GM06990 (cell line): ENCODE measurements around the gene FIBP.
"Not testable (repeated sequence)": the region's sequence is repeated elsewhere in the genome, so short reads cannot be mapped to it uniquely, and the experiment has no call there.

Experiments used
- DNase-seq: peaks from one replicate; pipeline ENCODE4 v3.0.0-alpha.2; 2011; ENCODE audit not compliant: insufficient read length; ENCODE audit errors: extremely low read depth
- H3K27me3 ChIP-seq: replicated peaks from 2 replicates; pipeline ENCODE4 v1.6.0; 2011; ENCODE audit warnings: low read length; ENCODE audit not compliant: control insufficient read depth, insufficient read depth
- H3K36me3 ChIP-seq: 2 replicates; pipeline ENCODE4 v1.5.1; 2011; ENCODE audit warnings: low read length; ENCODE audit not compliant: control insufficient read depth, insufficient read depth
- H3K4me3 ChIP-seq: replicated peaks from 2 replicates; pipeline ENCODE4 v1.5.1; 2011; ENCODE audit warnings: low read depth, mild to moderate bottlenecking, control low read depth, low read length
- TF ChIP-seq, protein P1 (sequence below): IDR thresholded peaks from 2 replicates; pipeline ENCODE4 v1.5.1; 2011; ENCODE audit warnings: low read length, control low read depth, mild to moderate bottlenecking, inconsistent platforms; ENCODE audit not compliant: insufficient read depth, poor library complexity, severe bottlenecking

FIBP gene

DNA sequence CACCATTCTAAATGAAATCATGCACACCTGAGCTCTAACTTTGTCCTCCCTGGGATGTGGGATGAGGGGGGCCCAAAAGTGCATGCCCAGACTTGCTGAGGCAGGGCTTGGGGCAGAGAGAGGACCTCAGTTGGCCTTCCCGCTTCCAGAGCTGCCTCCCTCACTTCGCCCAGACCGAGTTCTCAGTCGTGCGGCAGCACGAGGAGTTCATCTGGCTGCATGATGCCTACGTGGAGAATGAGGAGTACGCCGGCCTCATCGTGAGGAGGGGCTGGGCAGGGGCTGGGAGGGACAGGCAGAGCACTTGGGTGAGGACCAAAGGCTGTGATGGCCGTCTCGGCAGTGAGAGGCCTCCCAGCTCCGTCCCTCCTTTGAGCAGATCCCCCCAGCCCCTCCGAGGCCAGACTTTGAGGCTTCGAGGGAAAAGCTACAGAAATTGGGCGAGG, 38.5 kb downstream of the FIBP start:
- Histone ChIP-seq H3K27me3 (no peaks in the 10 kb centered on the region), H3K4me3 (no peak overlapping the region), H3K36me3 (peaks cover 26% of the 10 kb centered on the region)
- no peak for DNase-seq
- TF ChIP-seq, protein P1, sequence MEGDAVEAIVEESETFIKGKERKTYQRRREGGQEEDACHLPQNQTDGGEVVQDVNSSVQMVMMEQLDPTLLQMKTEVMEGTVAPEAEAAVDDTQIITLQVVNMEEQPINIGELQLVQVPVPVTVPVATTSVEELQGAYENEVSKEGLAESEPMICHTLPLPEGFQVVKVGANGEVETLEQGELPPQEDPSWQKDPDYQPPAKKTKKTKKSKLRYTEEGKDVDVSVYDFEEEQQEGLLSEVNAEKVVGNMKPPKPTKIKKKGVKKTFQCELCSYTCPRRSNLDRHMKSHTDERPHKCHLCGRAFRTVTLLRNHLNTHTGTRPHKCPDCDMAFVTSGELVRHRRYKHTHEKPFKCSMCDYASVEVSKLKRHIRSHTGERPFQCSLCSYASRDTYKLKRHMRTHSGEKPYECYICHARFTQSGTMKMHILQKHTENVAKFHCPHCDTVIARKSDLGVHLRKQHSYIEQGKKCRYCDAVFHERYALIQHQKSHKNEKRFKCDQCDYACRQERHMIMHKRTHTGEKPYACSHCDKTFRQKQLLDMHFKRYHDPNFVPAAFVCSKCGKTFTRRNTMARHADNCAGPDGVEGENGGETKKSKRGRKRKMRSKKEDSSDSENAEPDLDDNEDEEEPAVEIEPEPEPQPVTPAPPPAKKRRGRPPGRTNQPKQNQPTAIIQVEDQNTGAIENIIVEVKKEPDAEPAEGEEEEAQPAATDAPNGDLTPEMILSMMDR = no peak

DNA sequence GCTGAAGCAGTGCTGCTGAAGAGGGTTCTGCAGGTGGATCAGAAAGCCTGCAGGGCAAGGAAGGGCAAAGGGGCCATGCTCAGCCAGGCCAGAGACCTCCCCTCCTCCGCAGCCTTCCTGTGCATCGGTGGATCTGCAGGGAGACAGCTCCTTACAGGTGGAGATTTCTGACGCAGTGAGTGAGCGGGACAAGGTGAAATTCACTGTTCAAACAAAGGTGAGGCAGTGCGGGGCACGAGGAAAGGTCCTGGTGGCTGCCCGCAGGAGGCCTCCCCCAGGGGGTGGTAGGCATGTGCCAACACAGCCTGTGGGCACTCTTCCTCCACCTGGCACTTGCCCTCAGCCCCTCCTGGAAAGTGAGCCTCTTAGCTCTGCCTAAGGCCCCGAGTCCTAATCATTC, 38.9 kb downstream of the FIBP start:
- TF ChIP-seq, protein P1 = no peak
- DNase-seq = no peak
- peaks cover 21% of the 10 kb centered on the region for H3K36me3 ChIP-seq

DNA sequence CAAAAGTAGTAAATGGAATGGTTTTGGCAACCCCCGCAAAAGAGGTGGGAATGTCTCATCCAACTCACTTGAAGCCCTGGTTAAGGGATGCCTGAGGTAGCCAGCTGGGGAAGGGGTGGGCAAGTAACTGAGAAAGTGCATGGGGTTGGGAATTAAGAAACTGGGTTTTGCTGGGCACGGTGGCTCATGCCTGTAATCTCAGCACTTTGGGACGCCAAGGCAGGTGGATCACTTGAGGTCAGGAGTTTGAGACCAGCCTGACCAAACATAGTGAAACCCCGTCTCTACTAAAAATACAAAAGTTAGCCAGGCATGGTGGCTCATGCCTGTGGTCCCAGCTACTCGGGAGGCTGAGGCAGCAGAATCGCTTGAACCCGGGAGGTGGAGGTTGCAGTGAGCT, 39.6 kb downstream of the FIBP start:
- not testable (repeated sequence) for H3K27me3 ChIP-seq, H3K4me3 ChIP-seq, DNase-seq
- peaks cover 19% of the 10 kb centered on the region for H3K36me3 ChIP-seq

More for the DNA sequence above, 38.9 kb downstream of the FIBP start:
- no peak overlapping the region for H3K4me3 ChIP-seq
- H3K27me3 ChIP-seq = no peaks in the 10 kb centered on the region

DNA sequence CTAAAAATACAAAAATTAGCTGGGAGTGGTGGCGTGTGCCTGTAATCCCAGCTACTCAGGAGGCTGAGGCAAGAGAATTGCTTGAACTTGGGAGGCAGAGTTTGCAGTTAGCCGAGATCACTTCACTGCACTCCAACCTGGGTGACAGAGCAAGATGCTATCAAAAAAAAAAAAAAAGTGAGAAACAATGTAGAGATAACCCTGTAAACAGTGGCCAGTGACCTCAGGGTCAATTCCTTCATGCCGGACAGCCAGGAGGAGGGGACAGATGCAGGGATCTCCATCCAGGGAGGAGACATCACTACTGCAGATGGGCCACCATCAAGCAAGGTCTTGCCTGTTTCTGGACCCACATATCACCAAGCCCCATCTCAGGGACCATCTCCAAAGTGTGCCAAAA, 40.5 kb downstream of the FIBP start:
- no peak overlapping the region for H3K4me3 ChIP-seq

DNA sequence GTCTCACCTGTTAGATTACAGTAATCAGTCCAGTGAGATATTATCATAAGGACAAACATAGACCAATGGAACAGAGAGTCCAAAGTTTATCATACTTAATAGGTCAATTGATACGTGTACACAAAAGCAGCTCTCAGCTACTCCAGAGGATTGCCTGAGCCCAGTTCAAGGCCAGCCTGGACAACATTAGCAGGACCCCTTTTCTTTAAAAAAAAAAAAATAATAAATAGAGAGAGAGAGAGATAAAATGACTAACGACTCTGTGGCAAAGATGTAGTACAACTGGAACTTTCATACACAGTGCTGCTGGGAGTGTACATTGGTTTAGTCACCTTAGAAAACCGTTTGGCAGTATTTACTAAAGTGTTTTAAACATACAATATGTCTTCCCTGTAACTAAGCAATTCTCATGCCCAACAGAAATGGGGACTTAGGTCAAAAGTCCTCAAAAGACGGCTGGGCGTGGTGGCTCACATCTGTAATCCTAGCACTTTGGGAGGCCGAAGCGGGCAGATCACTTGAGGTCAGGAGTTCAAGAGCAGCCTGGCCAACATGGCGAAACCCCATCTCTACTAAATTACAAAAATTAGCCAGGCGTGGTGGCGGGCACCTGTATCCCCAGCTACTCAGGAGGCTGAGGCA, 43.9 kb downstream of the FIBP start:
- H3K4me3 ChIP-seq = no peak overlapping the region
- H3K27me3 ChIP-seq = no peaks in the 10 kb centered on the region
- H3K36me3 ChIP-seq = no peaks in the 10 kb centered on the region
- DNase-seq = no peak
- TF ChIP-seq, protein P1 = no peak

More for the DNA sequence above, 40.5 kb downstream of the FIBP start:
- DNase-seq = no peak
- no peaks in the 10 kb centered on the region for H3K27me3 ChIP-seq
- peaks cover 10% of the 10 kb centered on the region for H3K36me3 ChIP-seq
- TF ChIP-seq, protein P1 = no peak

DNA sequence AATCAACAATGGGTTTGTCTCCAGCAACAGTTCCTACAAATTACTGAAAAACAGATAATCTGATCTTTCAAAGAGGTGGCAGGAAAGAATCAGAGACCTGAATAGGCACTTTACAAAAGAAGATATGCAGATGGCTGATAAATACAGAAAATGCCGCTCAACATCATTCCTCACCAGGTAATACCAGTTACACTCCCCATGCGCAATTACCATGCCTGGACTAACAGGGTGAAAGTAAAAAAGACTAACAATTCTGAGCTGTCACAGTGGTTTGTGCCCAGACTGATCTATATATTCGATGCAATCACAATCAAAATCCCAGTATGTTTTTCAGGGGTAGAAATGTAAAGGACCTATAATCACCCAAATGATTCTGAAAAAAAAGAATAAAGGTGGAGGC, 44.5 kb downstream of the FIBP start:
- TF ChIP-seq, protein P1 = no peak
- no peak for DNase-seq
- Histone ChIP-seq H3K4me3 (no peak overlapping the region), H3K27me3 (no peaks in the 10 kb centered on the region), H3K36me3 (no peaks in the 10 kb centered on the region)
